A673 (cell line): ENCODE results near the gene NSD2. TPM values are rescaled to one million over a fixed set of nuclear protein-coding genes. Genes with fewer than 3 reads are reported as not detected.

ENCODE experiments used
- BruUV-seq: library from RNA; stranded (reverse); fragments of 400-500 nt; replicated peaks from 2 replicates; lab custom pipeline; 2021; lab: Mats Ljungman, UMichigan
- CTCF ChIA-PET: fragments of 300-600 bp; sonication (Branson Sonifier 250); formaldehyde crosslinking; loops from one replicate; lab custom pipeline; 2022; ENCODE audit warnings: antibody characterized with exemption; lab: Charles Lee
- POLR2A ChIA-PET: fragments of 300-600 bp; sonication (Branson Sonifier 250); formaldehyde crosslinking; loops from one replicate; lab custom pipeline; 2022; ENCODE audit warnings: antibody characterized with exemption; ENCODE audit not compliant: low non-redundant PET; lab: Charles Lee
- DNase-seq: peaks from one replicate; pipeline ENCODE4 v3.0.0-alpha.2; 2015; ENCODE audit warnings: low spot score
- H3K27ac ChIP-seq: fragments of 200-600 bp; sonication (generic); 2 replicates; pipeline ENCODE4 v1.5.1; 2016; ENCODE audit warnings: mixed run types, low read depth, mild to moderate bottlenecking, mixed read lengths, antibody characterized with exemption, low read length; ENCODE audit not compliant: poor library complexity, severe bottlenecking
- H3K27me3 ChIP-seq: fragments of 200-600 bp; sonication (generic); replicated peaks from 2 replicates; pipeline ENCODE4 v1.6.1; 2017; ENCODE audit warnings: mixed run types, low read depth, mild to moderate bottlenecking, mixed read lengths, antibody characterized with exemption, low read length; ENCODE audit not compliant: insufficient read depth, poor library complexity
- H3K36me3 ChIP-seq: fragments of 200-600 bp; sonication (generic); 2 replicates; pipeline ENCODE4 v1.6.1; 2016; ENCODE audit warnings: mixed run types, mild to moderate bottlenecking, mixed read lengths, antibody characterized with exemption, low read length; ENCODE audit not compliant: insufficient read depth, poor library complexity, severe bottlenecking
- H3K4me1 ChIP-seq: fragments of 200-600 bp; sonication (generic); 2 replicates; pipeline ENCODE4 v1.6.1; 2017; ENCODE audit warnings: mixed run types, mild to moderate bottlenecking, mixed read lengths, antibody characterized with exemption, low read length; ENCODE audit not compliant: insufficient read depth, poor library complexity, severe bottlenecking
- H3K4me3 ChIP-seq: fragments of 200-600 bp; sonication (generic); 2 replicates; pipeline ENCODE4 v1.5.1; 2016; ENCODE audit warnings: low read depth, mixed run types, mild to moderate bottlenecking, mixed read lengths, low read length; ENCODE audit not compliant: poor library complexity, severe bottlenecking
- H3K9me3 ChIP-seq: fragments of 200-600 bp; sonication (generic); 2 replicates; pipeline ENCODE4 v1.6.1; 2016; ENCODE audit warnings: mixed run types, low read depth, mild to moderate bottlenecking, mixed read lengths, antibody characterized with exemption, low read length; ENCODE audit not compliant: poor library complexity, severe bottlenecking
- EZH2 ChIP-seq: fragments of 200-600 bp; sonication (generic); IDR thresholded peaks from 2 replicates; pipeline ENCODE4 v1.6.1; 2017; ENCODE audit warnings: borderline replicate concordance, low read depth, mild to moderate bottlenecking, mixed read lengths, antibody characterized with exemption, low read length; ENCODE audit not compliant: poor library complexity, severe bottlenecking
- intact Hi-C: fragments of 100-400 bp; cut with micrococcal nuclease; formaldehyde crosslinking; loops from one replicate; pipeline ENCODE4 v1.10.0; 2022; ENCODE audit not compliant: unreplicated experiment
- total RNA-seq: library from RNA; stranded (reverse); gene quantifications from 2 replicates; pipeline ENCODE4 v1.2.3, GENCODE V29; 2021
- TF ChIP-seq, protein P1 (sequence below): fragments of 300-800, 200-600 bp; sonication (generic); conservative IDR thresholded peaks from 2 replicates; pipeline ENCODE4 v1.5.1; 2017; ENCODE audit warnings: low read depth, mild to moderate bottlenecking, antibody characterized with exemption, low read length, moderate library complexity, mixed read lengths

NSD2 gene
- total RNA-seq, 1 experiment from 2014 or later, result 227 TPM

DNA sequence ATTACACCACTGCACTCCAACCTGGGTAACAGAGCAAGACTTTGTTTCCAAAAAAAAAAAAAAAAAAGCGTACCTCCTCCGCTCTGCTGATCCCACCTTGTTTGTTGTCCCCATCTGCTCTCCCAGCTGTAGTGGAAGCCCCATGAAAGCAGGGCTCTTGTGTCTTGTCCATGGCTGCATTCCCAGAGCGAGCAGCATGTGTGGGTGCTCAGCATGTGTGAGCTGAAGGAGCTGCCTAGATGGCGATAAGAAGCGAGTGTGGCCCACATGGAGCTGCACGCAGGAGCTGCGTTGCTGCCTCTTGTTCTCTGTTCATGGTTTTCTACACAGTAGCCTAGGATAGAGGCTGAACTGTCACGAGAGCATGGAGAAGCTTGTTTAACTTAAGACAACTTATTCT is 12.4 kb downstream of the NSD2 start:
- no peak for DNase-seq
- no TSS peak for BruUV-seq
- no peak overlapping the region for H3K27ac ChIP-seq
- CTCF ChIA-PET, result no interaction called here
- POLR2A ChIA-PET, result no interaction called here
- no peaks in the 10 kb centered on the region for H3K27me3 ChIP-seq
- TF ChIP-seq EZH2, result no peak
- TF ChIP-seq, protein P1, sequence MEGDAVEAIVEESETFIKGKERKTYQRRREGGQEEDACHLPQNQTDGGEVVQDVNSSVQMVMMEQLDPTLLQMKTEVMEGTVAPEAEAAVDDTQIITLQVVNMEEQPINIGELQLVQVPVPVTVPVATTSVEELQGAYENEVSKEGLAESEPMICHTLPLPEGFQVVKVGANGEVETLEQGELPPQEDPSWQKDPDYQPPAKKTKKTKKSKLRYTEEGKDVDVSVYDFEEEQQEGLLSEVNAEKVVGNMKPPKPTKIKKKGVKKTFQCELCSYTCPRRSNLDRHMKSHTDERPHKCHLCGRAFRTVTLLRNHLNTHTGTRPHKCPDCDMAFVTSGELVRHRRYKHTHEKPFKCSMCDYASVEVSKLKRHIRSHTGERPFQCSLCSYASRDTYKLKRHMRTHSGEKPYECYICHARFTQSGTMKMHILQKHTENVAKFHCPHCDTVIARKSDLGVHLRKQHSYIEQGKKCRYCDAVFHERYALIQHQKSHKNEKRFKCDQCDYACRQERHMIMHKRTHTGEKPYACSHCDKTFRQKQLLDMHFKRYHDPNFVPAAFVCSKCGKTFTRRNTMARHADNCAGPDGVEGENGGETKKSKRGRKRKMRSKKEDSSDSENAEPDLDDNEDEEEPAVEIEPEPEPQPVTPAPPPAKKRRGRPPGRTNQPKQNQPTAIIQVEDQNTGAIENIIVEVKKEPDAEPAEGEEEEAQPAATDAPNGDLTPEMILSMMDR, result no peak
- no peaks in the 10 kb centered on the region for H3K9me3 ChIP-seq
- intact Hi-C loops, result no loop called here
- H3K36me3 ChIP-seq, result no peaks in the 10 kb centered on the region
- H3K4me1 ChIP-seq, result no peaks in the 10 kb centered on the region
- no peak overlapping the region for H3K4me3 ChIP-seq

DNA sequence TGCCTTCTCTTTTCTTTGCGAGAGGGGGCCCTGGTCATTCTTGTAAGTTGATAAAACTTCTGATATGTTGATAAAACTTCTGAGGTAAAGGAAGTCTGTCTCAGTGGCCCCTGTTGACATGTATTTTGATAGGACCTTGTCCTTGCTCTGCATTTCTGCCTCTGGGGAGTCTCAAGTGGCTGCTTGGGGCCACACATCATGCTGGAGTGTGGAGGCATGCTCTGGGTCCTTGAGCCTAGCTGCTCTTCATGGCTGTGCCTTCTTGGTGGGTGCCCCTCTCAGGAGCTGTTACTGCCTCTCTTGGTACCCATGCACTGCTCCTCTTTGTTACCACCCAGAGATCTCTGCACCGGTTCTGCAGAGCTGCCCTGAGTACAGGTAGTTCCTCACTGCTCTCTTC is 14.2 kb downstream of the NSD2 start:
- ChIA-PET POLR2A (no interaction called here), CTCF (no interaction called here)
- no TSS peak for BruUV-seq
- no peak for TF ChIP-seq EZH2
- TF ChIP-seq, protein P1, result no peak
- DNase-seq, result no peak
- Histone ChIP-seq H3K36me3 (no peaks in the 10 kb centered on the region), H3K9me3 (no peaks in the 10 kb centered on the region), H3K4me3 (no peak overlapping the region), H3K27me3 (no peaks in the 10 kb centered on the region), H3K4me1 (no peaks in the 10 kb centered on the region), H3K27ac (no peak overlapping the region)
- intact Hi-C loops, result no loop called here

DNA sequence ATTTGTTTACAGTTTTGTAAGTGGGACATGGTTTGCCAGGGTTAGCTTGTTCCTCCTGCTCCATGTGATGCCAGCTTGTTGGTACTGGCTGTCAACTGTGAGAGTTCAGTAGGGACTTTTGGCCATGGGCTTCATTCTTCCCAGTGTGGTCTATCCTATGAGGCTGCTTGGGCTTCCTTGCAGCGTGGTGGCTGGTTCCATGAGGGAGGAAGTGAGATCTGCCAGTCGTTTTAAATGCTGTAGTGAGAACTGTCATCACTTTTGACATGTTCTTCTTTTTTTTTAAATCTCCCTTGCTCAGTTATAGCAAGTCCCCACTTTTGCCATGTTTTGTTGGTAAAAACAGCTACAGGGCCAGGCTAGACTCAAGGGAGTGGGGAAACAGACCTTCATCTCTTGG is 15.9 kb downstream of the NSD2 start:
- POLR2A ChIA-PET, result no interaction called here

More for the DNA sequence above, 15.9 kb downstream of the NSD2 start:
- H3K9me3 ChIP-seq, result no peaks in the 10 kb centered on the region
- H3K4me3 ChIP-seq, result no peak overlapping the region
- no peak for DNase-seq
- intact Hi-C loops, result no loop called here
- no peaks in the 10 kb centered on the region for H3K4me1 ChIP-seq
- CTCF ChIA-PET, result no interaction called here
- H3K36me3 ChIP-seq, result no peaks in the 10 kb centered on the region
- no TSS peak for BruUV-seq
- no peak overlapping the region for H3K27ac ChIP-seq
- TF ChIP-seq, protein P1, result no peak
- TF ChIP-seq EZH2, result no peak
- no peaks in the 10 kb centered on the region for H3K27me3 ChIP-seq
